GM21786 (cell line): ENCODE results near the gene HACD1.
A peak's percentile ranks its signal among the peaks of the same experiment; 100 is the strongest.
"Not testable (repeated sequence)": the region's sequence is repeated elsewhere in the genome, so short reads cannot be mapped to it uniquely, and the experiment has no call there.

Experiments used
- ATAC-seq: cut with Tn5 transposase; IDR thresholded peaks from one replicate; pipeline ENCODE4 v1.9.1; 2021; ENCODE audit not compliant: unreplicated experiment

The HACD1 gene

GRCh38 chr10:17643755-17644484 lies 26.7 kb upstream of the HACD1 start, which contains the start of gene STAM:
Gene STAM (plus strand): TSS chr10:17644151. CDS start chr10:17644340, 189 bp downstream.
- ATAC-seq, result peak; percentile 86

GRCh38 chr10:17643339-17643754 lies 26.2 kb upstream of the HACD1 start:
- ATAC-seq, result peak; percentile 13

GRCh38 chr10:17640331-17640816 lies 23.2 kb upstream of the HACD1 start:
- no peak for ATAC-seq

- ATAC-seq, result no peak
Measured at GRCh38 chr10:17637869-17638268, 20.7 kb upstream of the HACD1 start.

- no peak for ATAC-seq
Measured at GRCh38 chr10:17633353-17633752, 16.2 kb upstream of the HACD1 start.

- not testable (repeated sequence) for ATAC-seq
Measured at GRCh38 chr10:17632590-17632989, 15.4 kb upstream of the HACD1 start.

- ATAC-seq, result no peak
Measured at GRCh38 chr10:17626656-17627055, 9.5 kb upstream of the HACD1 start.

- ATAC-seq, result no peak
Measured at GRCh38 chr10:17624996-17625395, 7.8 kb upstream of the HACD1 start.

- no peak for ATAC-seq
Measured at GRCh38 chr10:17622061-17622460, 4.9 kb upstream of the HACD1 start.

- peak; percentile 47 for ATAC-seq
Measured at GRCh38 chr10:17616403-17617030, 657 bp downstream of the HACD1 start.

- no peak for ATAC-seq
Measured at GRCh38 chr10:17609523-17610079, 7.6 kb downstream of the HACD1 start.

GRCh38 chr10:17607603-17608332 lies 9.4 kb downstream of the HACD1 start:
- peak; percentile 67 for ATAC-seq

- no peak for ATAC-seq
Measured at GRCh38 chr10:17607060-17607459, 10.1 kb downstream of the HACD1 start.

- ATAC-seq, result no peak
Measured at GRCh38 chr10:17606547-17607040, 10.6 kb downstream of the HACD1 start.

- ATAC-seq, result no peak
Measured at GRCh38 chr10:17605936-17606335, 11.2 kb downstream of the HACD1 start.

GRCh38 chr10:17599089-17599488 lies 18.1 kb downstream of the HACD1 start:
- peak; percentile 53 for ATAC-seq

GRCh38 chr10:17597386-17597785 lies 19.8 kb downstream of the HACD1 start:
- no peak for ATAC-seq

- no peak for ATAC-seq
Measured at GRCh38 chr10:17590969-17591645, 26.1 kb downstream of the HACD1 start.

- ATAC-seq, result not testable (repeated sequence)
Measured at GRCh38 chr10:17589316-17589715, 27.9 kb downstream of the HACD1 start.

GRCh38 chr10:17588420-17588819 lies 28.8 kb downstream of the HACD1 start:
- no peak for ATAC-seq

GRCh38 chr10:17587321-17587720 lies 29.9 kb downstream of the HACD1 start:
- ATAC-seq, result not testable (repeated sequence)
